Measurements from ENCODE around the gene SLAMF7.
"Not testable (repeated sequence)": the region's sequence is repeated elsewhere in the genome, so short reads cannot be mapped to it uniquely, and the experiment has no call there.

Gene SLAMF7

GRCh38 chr1:160718210-160718609, 20.8 kb upstream of the SLAMF7 start:
- in situ Hi-C loops (cut with MboI; ENCODE audit: low sequenced_read_pairs): no loop called here

GRCh38 chr1:160720356-160721085, 18.5 kb upstream of the SLAMF7 start:
- in situ Hi-C loops (cut with MboI; ENCODE audit: low sequenced_read_pairs): loop anchor here (10.0 kb wide), 1 partner anchor 234 kb away; the partner anchor contains the start of gene ITLN2

- in situ Hi-C loops (cut with MboI; ENCODE audit: low sequenced_read_pairs): loop anchor here (10.0 kb wide), 1 partner anchor 233 kb away; the partner anchor contains the start of gene ITLN2
These were observed 17.6 kb upstream of the SLAMF7 start for GRCh38 chr1:160721473-160721872.

- in situ Hi-C loops (cut with MboI; ENCODE audit: low sequenced_read_pairs): loop anchor here (10.0 kb wide), 1 partner anchor 232 kb away; the partner anchor contains the start of gene ITLN2
These were observed 16.3 kb upstream of the SLAMF7 start for GRCh38 chr1:160722726-160723125.

DNA sequence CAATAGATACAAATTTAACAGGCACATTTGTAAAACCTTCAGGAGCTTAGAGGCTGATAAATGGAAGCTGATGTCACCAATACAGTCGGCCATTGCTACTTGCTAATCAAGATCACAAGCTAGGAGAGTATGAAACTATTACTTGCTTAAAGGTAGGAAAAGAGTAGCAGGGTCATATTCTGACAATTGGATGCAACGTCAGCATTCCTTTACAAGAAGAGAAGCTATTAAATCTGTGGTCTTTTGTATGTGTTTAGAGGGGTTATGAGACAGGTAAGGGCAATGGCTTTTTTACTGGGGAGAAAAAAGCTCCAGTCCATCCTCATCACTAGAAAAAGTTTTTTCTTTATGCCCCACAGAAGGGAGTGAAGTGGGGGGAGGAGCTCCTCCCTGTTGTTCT, 15.7 kb upstream of the SLAMF7 start:
- in situ Hi-C loops (cut with MboI; ENCODE audit: low sequenced_read_pairs): loop anchor here (10.0 kb wide), 1 partner anchor 231 kb away; the partner anchor contains the start of gene ITLN2

- in situ Hi-C loops (cut with MboI; ENCODE audit: low sequenced_read_pairs): loop anchor here (10.0 kb wide), 1 partner anchor 230 kb away; the partner anchor contains the start of gene ITLN2
These were observed 14.4 kb upstream of the SLAMF7 start for GRCh38 chr1:160724465-160725242.

DNA sequence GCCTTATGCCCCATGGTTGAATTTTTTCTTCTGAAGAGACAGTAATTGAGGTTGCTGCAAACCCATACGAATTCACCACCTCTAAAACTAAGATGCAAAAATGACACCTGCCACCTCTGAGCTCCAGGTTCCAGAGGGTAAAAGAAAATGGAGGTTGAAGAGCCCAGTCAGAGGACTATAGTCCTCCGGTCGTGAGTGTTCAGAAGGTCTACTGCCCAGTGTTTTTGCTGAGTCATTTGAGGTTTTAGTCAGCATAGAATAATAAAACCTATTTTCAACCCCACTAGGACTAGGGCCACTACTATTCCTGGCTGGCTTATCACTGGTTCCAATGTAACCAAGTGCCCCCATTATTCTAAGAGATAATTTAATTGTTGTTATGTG, 12.9 kb upstream of the SLAMF7 start:
- in situ Hi-C loops (cut with MboI; ENCODE audit: low sequenced_read_pairs): loop anchor here (10.0 kb wide), 1 partner anchor 229 kb away; the partner anchor contains the start of gene ITLN2

- in situ Hi-C loops (cut with MboI; ENCODE audit: low sequenced_read_pairs): loop anchor here (10.0 kb wide), 1 partner anchor 228 kb away; the partner anchor contains the start of gene ITLN2
These were observed 12.3 kb upstream of the SLAMF7 start for GRCh38 chr1:160726498-160727315.

DNA sequence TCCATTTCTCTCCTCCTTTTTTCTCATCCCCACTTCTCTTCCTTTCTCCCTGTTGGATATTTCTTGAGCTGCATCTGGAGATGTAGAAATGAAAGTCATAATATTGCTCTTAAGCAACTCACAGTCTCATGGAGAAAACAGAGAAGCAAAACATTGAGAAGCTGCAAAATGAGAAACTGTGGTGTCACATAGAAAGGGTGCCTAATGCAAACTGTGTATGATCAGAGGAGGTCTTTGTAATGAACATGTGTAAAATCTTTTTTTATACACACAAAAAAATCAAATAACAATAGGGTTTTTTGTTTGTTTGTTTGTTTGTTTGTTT, 11.8 kb upstream of the SLAMF7 start:
- in situ Hi-C loops (cut with MboI; ENCODE audit: low sequenced_read_pairs): loop anchor here (10.0 kb wide), 1 partner anchor 228 kb away; the partner anchor contains the start of gene ITLN2

- in situ Hi-C loops (cut with MboI; ENCODE audit: low sequenced_read_pairs): not testable (repeated sequence)
These were observed 7.5 kb upstream of the SLAMF7 start for GRCh38 chr1:160731564-160731963.

DNA sequence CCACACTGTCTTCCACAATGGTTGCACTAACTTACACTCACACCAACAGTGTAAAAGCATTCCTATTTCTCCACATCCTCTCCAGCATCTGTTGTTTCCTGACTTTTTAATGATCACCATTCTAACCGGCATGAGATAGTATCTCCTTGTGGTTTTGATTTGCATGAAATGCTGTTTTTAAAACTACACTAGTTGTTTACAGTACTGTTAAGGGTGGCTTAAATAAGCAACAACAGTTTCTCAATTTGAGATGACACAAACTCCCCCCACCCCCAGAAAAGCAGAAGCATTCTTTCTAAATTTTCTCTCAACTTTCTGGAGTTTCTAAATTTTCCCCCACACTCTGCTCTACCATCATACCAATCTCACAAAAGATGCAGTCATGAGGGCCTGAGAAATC, 7.1 kb upstream of the SLAMF7 start:
- in situ Hi-C loops (cut with MboI; ENCODE audit: low sequenced_read_pairs): no loop called here

DNA sequence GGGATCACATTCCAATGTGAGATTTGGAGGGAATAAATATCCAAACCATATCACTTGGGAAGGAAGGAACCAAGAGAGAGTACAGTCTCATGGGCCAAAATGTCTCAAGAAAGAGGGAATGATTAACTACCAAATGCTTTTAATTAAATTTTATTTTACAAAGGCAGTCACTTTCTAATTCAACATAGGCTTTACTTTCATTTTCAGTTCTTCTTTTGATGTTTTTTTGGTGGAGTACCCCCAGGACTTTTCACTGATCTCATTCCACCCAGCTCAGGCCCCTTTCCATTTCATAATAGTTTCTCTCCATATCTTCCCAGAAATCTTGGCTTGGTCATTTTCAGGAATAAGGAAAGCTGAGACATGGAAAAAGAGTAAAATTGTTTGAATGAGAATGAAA, 5.1 kb upstream of the SLAMF7 start:
- in situ Hi-C loops (cut with MboI; ENCODE audit: low sequenced_read_pairs): no loop called here

DNA sequence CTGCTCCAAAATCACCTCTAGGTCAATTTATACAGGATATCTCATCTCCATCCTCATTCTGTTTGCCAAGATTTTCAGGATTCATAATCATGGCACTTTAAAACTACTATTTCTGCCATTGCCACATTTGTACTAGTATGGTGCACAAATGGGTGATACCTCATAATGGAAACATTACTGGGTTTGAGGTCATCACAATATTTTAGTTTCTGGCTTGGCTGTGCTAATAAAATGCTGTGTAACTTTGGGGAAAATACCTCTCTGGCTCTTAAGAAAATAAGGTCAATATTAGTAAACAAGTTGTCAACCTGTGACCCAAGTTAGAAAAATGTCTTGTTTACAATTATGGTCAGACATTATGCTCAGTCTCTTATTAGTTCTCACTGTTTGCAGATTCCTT, 4.7 kb upstream of the SLAMF7 start:
- in situ Hi-C loops (cut with MboI; ENCODE audit: low sequenced_read_pairs): no loop called here

GRCh38 chr1:160738271-160738670, 776 bp upstream of the SLAMF7 start:
- in situ Hi-C loops (cut with MboI; ENCODE audit: low sequenced_read_pairs): no loop called here

GRCh38 chr1:160740133-160740688, 1.2 kb downstream of the SLAMF7 start:
- in situ Hi-C loops (cut with MboI; ENCODE audit: low sequenced_read_pairs): no loop called here

DNA sequence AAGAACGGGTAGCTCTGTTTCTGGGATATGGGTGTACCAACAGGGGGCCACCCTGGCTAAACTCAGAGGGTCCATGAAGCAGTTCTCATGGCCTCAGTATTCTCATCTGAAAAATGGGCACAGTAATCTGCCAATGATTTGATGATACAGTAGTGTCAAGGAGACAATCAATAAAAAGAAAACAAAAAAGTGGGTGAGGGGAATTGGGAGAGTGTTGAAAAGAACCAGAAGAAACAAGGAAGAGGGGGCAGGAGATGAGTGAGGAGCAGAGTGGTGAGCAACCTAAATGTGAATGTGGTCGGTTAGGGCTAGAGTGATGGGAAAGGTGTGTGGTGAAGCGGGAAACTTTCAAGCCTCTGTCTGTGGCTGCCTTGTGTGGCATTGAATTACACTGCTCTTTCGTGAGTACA, 2.0 kb downstream of the SLAMF7 start:
- in situ Hi-C loops (cut with MboI; ENCODE audit: low sequenced_read_pairs): no loop called here

GRCh38 chr1:160741612-160742348, 2.7 kb downstream of the SLAMF7 start:
- in situ Hi-C loops (cut with MboI; ENCODE audit: low sequenced_read_pairs): no loop called here

DNA sequence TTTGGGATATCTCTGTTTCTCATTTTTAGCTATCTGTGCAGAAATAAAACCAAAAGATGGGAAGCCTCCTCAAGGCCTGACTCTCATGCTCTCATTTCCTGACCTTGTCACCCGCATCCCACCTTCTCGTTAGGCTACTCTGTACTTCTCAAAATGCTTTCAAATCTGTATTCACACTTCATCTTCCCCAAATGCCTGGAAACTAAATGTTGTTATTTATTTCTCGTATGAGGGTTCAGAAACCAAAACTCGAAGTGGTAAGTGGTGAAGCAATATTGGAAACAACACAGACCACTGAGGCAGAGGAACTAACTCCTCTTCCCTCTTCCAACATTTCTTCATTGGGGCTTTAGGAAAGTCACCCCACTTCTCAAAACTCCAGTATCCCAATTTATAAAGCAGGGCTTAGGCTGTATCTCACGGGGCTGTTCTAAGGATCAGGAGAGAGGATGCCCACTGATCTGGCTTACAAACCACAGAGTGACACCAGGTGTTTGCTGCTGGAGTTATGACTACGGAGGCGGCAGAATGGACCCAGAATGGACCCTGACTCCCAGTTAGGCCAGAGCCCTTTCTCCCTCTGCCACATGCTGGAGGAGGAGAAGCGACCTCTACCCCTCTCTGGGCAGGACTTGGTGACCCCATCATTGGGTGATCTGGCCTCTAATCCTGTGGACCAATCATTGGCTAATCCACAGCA, 3.5 kb downstream of the SLAMF7 start:
- in situ Hi-C loops (cut with MboI; ENCODE audit: low sequenced_read_pairs): no loop called here

DNA sequence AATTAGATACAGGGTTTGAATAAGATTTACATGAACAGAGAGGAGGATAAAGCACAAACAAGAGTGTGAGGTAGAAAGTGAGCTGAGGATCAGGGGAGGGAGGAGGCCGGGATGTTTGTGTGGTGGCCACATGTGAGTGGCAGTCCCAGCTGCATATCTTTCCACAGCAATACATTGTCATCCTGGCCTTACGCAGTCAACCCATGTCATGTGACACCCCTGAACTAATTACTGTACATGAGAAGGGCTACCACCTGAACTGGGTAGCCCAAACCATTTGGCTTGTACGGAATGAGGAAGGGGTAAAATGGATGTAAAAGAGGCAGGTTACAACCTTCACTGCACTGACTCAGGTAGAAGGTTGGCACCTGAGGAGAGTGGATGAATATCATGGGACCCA, 4.2 kb downstream of the SLAMF7 start:
- in situ Hi-C loops (cut with MboI; ENCODE audit: low sequenced_read_pairs): no loop called here

Measured in HL-60/S4 treated with phorbol 12-myristate 13-acetate at 8.2 ng/mL for 4 days and 3 days (cell line).